Lower lobe of right lung (tissue), 2 donors: ENCODE results near the gene CIITA. TPM values are rescaled to one million over a fixed set of nuclear protein-coding genes. Genes with fewer than 3 reads are reported as not detected.
A peak's percentile ranks its signal among the peaks of the same experiment; 100 is the strongest.

Source experiments
- ATAC-seq, 2 donors: fragments of 200-7000 bp; cut with Tn5 transposase; one replicate each; pipeline ENCODE4 v1.9.1; 2020 to 2022; ENCODE audit warnings: mild to moderate bottlenecking in 2 of 2, moderate library complexity in 2 of 2
- DNase-seq: peaks from one replicate; pipeline ENCODE4 v3.0.0-alpha.2; 2020
- H3K27ac ChIP-seq: fragments of 200-600 bp; one replicate; pipeline ENCODE4 v1.8.0; 2022
- H3K27me3 ChIP-seq: fragments of 200-600 bp; one replicate; pipeline ENCODE4 v1.8.0; 2022; ENCODE audit warnings: low read depth
- H3K36me3 ChIP-seq: fragments of 200-600 bp; one replicate; pipeline ENCODE4 v1.8.0; 2022; ENCODE audit warnings: mild to moderate bottlenecking
- H3K4me1 ChIP-seq: fragments of 200-600 bp; one replicate; pipeline ENCODE4 v1.8.0; 2022
- H3K4me3 ChIP-seq: fragments of 200-600 bp; one replicate; pipeline ENCODE4 v1.8.0; 2022; ENCODE audit warnings: mild to moderate bottlenecking
- H3K9me3 ChIP-seq: fragments of 200-600 bp; one replicate; pipeline ENCODE4 v1.8.0; 2022
- intact Hi-C: fragments of 100-400 bp; cut with DNase I; formaldehyde crosslinking; loops from one replicate; pipeline ENCODE4 v1.11.0; 2022
- total RNA-seq: library from RNA; stranded (reverse); fragmentation: NEBNext Ultra II Directional; extraction: Animal tissue kit (Norgen Biotek cat#: 25700); gene quantifications from one replicate; pipeline ENCODE4 v1.2.1, GENCODE V29; 2021
- TF ChIP-seq, protein P1 (sequence below): fragments of 200-600 bp; IDR thresholded peaks from one replicate; pipeline ENCODE4 v1.8.0; 2022; ENCODE audit warnings: antibody characterized with exemption, mild to moderate bottlenecking
- donor health status: DM: no; HTN: yes; CAD: no; lungs with severe emphysema.

Gene CIITA
- total RNA-seq, 1 donor from 2014 or later: 119 TPM

DNA sequence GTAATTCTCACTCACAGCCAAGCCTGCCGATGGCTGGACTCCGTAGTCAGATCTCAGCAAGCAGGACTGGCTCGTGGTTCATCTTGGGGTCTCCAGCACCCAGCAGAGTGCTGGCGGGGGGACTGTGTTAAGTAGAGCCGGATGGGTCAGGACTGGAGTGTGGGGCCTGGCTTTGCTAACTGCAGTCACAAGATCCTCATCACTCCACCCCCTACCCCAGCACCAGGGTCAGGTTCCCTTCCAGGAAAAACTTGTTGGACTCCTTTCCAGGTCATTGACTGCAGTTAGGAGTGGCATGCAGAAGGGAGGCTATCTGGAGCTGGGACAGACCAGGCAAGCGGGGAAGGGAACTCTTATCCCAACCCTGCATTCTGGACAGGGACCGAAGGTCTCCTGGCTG is 6.0 kb downstream of the CIITA start:
- H3K9me3 ChIP-seq: no peaks in the 10 kb centered on the region
- peak overlapping the region; percentile 59 for H3K27ac ChIP-seq
- TF ChIP-seq, protein P1, sequence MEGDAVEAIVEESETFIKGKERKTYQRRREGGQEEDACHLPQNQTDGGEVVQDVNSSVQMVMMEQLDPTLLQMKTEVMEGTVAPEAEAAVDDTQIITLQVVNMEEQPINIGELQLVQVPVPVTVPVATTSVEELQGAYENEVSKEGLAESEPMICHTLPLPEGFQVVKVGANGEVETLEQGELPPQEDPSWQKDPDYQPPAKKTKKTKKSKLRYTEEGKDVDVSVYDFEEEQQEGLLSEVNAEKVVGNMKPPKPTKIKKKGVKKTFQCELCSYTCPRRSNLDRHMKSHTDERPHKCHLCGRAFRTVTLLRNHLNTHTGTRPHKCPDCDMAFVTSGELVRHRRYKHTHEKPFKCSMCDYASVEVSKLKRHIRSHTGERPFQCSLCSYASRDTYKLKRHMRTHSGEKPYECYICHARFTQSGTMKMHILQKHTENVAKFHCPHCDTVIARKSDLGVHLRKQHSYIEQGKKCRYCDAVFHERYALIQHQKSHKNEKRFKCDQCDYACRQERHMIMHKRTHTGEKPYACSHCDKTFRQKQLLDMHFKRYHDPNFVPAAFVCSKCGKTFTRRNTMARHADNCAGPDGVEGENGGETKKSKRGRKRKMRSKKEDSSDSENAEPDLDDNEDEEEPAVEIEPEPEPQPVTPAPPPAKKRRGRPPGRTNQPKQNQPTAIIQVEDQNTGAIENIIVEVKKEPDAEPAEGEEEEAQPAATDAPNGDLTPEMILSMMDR: no peak
- peaks cover 5% of the 10 kb centered on the region for H3K36me3 ChIP-seq
- ATAC-seq (peak; percentile 41 to 54), DNase-seq (peak; percentile 57)
- H3K4me3 ChIP-seq: peak overlapping the region; percentile 22
- peaks cover 90% of the 10 kb centered on the region for H3K4me1 ChIP-seq
- intact Hi-C loops: no loop called here
- H3K27me3 ChIP-seq: no peaks in the 10 kb centered on the region

- Histone ChIP-seq H3K4me3 (no peak overlapping the region), H3K27ac (peak overlapping the region; percentile 28), H3K4me1 (peaks cover 93% of the 10 kb centered on the region), H3K36me3 (peaks cover 5% of the 10 kb centered on the region), H3K27me3 (no peaks in the 10 kb centered on the region), H3K9me3 (no peaks in the 10 kb centered on the region)
- DNase-seq: no peak
- peak; percentile 17 to 23 for ATAC-seq
- intact Hi-C loops: no loop called here
- TF ChIP-seq, protein P1: no peak
These were observed 8.2 kb downstream of the CIITA start for GRCh38 chr16:10885246-10885645.

- Histone ChIP-seq H3K9me3 (no peaks in the 10 kb centered on the region), H3K4me3 (no peak overlapping the region), H3K27me3 (no peaks in the 10 kb centered on the region), H3K36me3 (no peaks in the 10 kb centered on the region), H3K27ac (no peak overlapping the region), H3K4me1 (peaks cover 83% of the 10 kb centered on the region)
- DNase-seq (peak; percentile 65), ATAC-seq (no peak)
- intact Hi-C loops: no loop called here
- TF ChIP-seq, protein P1: no peak
These were observed 11.4 kb downstream of the CIITA start for GRCh38 chr16:10888320-10888937.

- TF ChIP-seq, protein P1: no peak
- H3K4me1 ChIP-seq: peaks cover 73% of the 10 kb centered on the region
- no peak overlapping the region for H3K27ac ChIP-seq
- ATAC-seq (no peak), DNase-seq (no peak)
- no peaks in the 10 kb centered on the region for H3K27me3 ChIP-seq
- no peaks in the 10 kb centered on the region for H3K36me3 ChIP-seq
- intact Hi-C loops: no loop called here
- H3K4me3 ChIP-seq: no peak overlapping the region
- H3K9me3 ChIP-seq: no peaks in the 10 kb centered on the region
These were observed 12.9 kb downstream of the CIITA start for GRCh38 chr16:10889855-10890254.

DNA sequence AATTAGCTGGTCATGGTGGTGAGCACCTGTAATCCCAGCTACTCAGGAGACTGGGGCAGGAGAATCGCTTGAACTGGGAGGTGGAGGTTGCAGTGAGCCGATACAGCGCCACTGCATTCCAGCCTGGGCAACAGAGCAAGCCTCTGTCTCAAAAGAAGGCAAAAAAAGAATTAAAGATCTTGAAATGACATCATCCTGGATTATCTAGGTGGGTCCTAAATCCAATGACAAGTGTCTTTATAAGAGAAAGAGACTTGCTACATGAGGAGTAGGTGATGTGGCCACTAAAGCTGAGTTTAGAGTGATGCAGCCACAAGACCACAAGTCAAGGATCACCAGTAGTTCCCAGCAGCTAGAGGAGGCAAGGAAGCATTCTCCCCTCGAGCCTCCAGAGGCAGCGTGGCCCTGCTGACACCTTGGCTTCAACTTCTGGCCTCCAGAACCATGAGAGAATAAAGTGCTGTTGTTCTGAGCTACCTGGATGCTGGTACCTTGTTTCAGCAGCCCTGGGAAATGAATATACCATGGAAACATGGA is 15.8 kb downstream of the CIITA start:
- intact Hi-C loops: no loop called here
- TF ChIP-seq, protein P1: no peak
- Histone ChIP-seq H3K4me3 (no peak overlapping the region), H3K36me3 (peaks cover 28% of the 10 kb centered on the region), H3K27ac (no peak overlapping the region), H3K4me1 (peaks cover 61% of the 10 kb centered on the region), H3K27me3 (no peaks in the 10 kb centered on the region), H3K9me3 (no peaks in the 10 kb centered on the region)
- DNase-seq (no peak), ATAC-seq (no peak)
